Heart right ventricle (tissue), 16 donors: ENCODE data around the gene SNX15. TPM values are rescaled to one million over a fixed set of nuclear protein-coding genes. Genes with fewer than 3 reads are reported as not detected.
A peak's percentile ranks its signal among the peaks of the same experiment; 100 is the strongest.

ENCODE experiments used
- ATAC-seq, 8 donors: fragments of 200-7000 bp; cut with Tn5 transposase; one replicate each; pipeline ENCODE4 v1.9.1; 2020; ENCODE audit warnings: mild to moderate bottlenecking in 8 of 8, moderate library complexity in 8 of 8, moderate number of reproducible peaks in 1 of 8
- DNase-seq, 2 donors: peaks; one replicate each; pipeline ENCODE4 v3.0.0-alpha.2; 2020
- H3K27ac ChIP-seq, 10 donors: fragments of 200-600 bp; sonication (generic) in 2 of 10; one replicate each; pipeline versions ENCODE4 v1.5.0 to v1.8.0; 2020 to 2022; ENCODE audit warnings: mild to moderate bottlenecking in 3 of 10
- H3K27me3 ChIP-seq, 7 donors: fragments of 200-600 bp; one replicate each; pipeline ENCODE4 v1.8.0; 2021 to 2022; ENCODE audit warnings: mild to moderate bottlenecking in 2 of 7
- H3K36me3 ChIP-seq, 9 donors: fragments of 200-600 bp; sonication (generic) in 1 of 9; one replicate each; pipeline versions ENCODE4 v1.5.0 to v1.8.0; 2020 to 2022; ENCODE audit warnings: mild to moderate bottlenecking in 2 of 9
- H3K4me1 ChIP-seq, 9 donors: fragments of 200-600 bp; sonication (generic) in 1 of 9; one replicate each; pipeline versions ENCODE4 v1.5.0 to v1.8.0; 2020 to 2022; ENCODE audit warnings: mild to moderate bottlenecking in 4 of 9
- H3K4me3 ChIP-seq, 10 donors: fragments of 200-600 bp; sonication (generic) in 2 of 10; one replicate each; pipeline versions ENCODE4 v1.5.0 to v1.8.0; 2020 to 2022; ENCODE audit warnings: mild to moderate bottlenecking in 7 of 10, moderate library complexity in 2 of 10
- H3K9me3 ChIP-seq, 11 donors: fragments of 200-600 bp in 10 of 11; sonication (generic) in 2 of 11; one replicate each; pipeline versions ENCODE4 v1.5.0 to v1.8.0; 2013 to 2022; ENCODE audit warnings: mild to moderate bottlenecking in 2 of 11, control low read depth in 1 of 11, moderate library complexity in 1 of 11
- CTCF ChIP-seq, 9 donors: fragments of 200-600 bp; sonication (generic) in 2 of 9; IDR thresholded peaks; one replicate each; pipeline versions ENCODE4 v1.5.0 to v1.8.0; 2021 to 2022; ENCODE audit warnings: antibody characterized with exemption in 9 of 9, mild to moderate bottlenecking in 5 of 9, moderate library complexity in 1 of 9
- WGBS, 2 donors: extraction: QIAGEN DNeasy Blood & Tissue Kit; methylation state at CpG; one replicate each; pipeline ENCODE4 v1.1.7; 2013; ENCODE audit warnings: inconsistent platforms in 1 of 2; 5-methylcytosine and 5-hydroxymethylcytosine counted together
- intact Hi-C, 10 donors: fragments of 100-400 bp; cut with DNase I; formaldehyde crosslinking; loops; one replicate each; pipeline versions ENCODE4 v1.11.1 to v1.14.2; 2022
- polyA plus RNA-seq, 2 donors: library from polyadenylated mRNA; stranded (reverse); fragments of 200-250 nt; gene quantifications; one replicate each; pipeline ENCODE4 v1.2.3, GENCODE V29; 2013
- total RNA-seq, 10 donors: library from RNA; stranded (reverse); fragmentation: NEBNext Ultra II Directional in 3 of 10; extraction: Animal tissue kit (Norgen Biotek cat#: 25700) in 3 of 10; gene quantifications; one replicate each; pipeline versions ENCODE4 v1.2.1 to v1.2.4, GENCODE V29; 2021 to 2023
- donor health status: Arrhythmogenic right ventricular cardiomyopathy.
- donor health status: ischemic (EF 13 %, LVEDD 7.1; RV severe dilation, severe dysfunction).
- donor health status: healthy with polysubstance abuse.
- donor health status: DM: no; HTN: yes; CAD: no.
- donor health status: DM: no; HTN: no; CAD: no.
- donor health status: ischemic (EF 25% LVEDD 6.9; RV normal size, moderate dysfunction).
- donor health status: ischemic (EF 25% LVEDD 5.7; RV mildly dilated, moderate dysfunction).
- donor health status: healthy.
- donor health status: DM: yes; HTN: yes; CAD: no.
- donor health status: Ischemic cardiomyopathy.
- donor health status: ischemic (EF 35%, LVEDD 5.7; RV mildly dilated, moderate dysfunction).
- donor health status: nonischemic (EF 11% LVEDD 7.7; RV severe dilation, severe dysfunction).
- donor health status: DM: yes; HTN: yes; CAD: no.
- donor health status: PGD.
- donor health status: ischemic (EF 29% LVEDD 5.4; RV normal size, mild dysfunction).
- donor health status: nonischemic (EF 23%, LVEDD 6.1; RV moderate dilation, normal function).

The SNX15 gene
- total and polyA plus RNA-seq, 12 donors, result 11.4 to 23.2 (median 15.3) TPM

- Histone ChIP-seq H3K9me3 (no peaks in the 10 kb centered on the region), H3K36me3 (peaks cover 0 to 93% (median 46%) of the 10 kb centered on the region in 9 donors), H3K4me1 (peaks cover 0 to 16% (median 6%) of the 10 kb centered on the region in 9 donors), H3K27ac (no peak overlapping the region), H3K4me3 (no peak overlapping the region), H3K27me3 (no peaks in the 10 kb centered on the region)
- ATAC-seq (no peak), DNase-seq (no peak)
- WGBS, 2 donors, result 81 to 86% methylated on average over 11 of the region's 11 CpGs
- TF ChIP-seq CTCF (IDR thresholded peaks at IDR 0.05), result no peak
- intact Hi-C loops, result no loop called here
These were observed 8.3 kb downstream of the SNX15 start for GRCh38 chr11:65035579-65035978.

GRCh38 chr11:65036931-65037330 is 9.7 kb downstream of the SNX15 start:
- peak overlapping the region in 4 of 10 donors; percentile 10 to 56 (median 23) for H3K27ac ChIP-seq
- DNase-seq (peak; percentile 62 to 76), ATAC-seq (no peak)
- no peak for TF ChIP-seq CTCF (IDR thresholded peaks at IDR 0.05)
- no peak overlapping the region for H3K4me3 ChIP-seq
- WGBS, 2 donors, result 64 to 70% methylated on average over 6 of the region's 6 CpGs
- H3K27me3 ChIP-seq, result no peaks in the 10 kb centered on the region
- intact Hi-C loops, result no loop called here
- peaks cover 0 to 20% (median 11%) of the 10 kb centered on the region in 9 donors for H3K4me1 ChIP-seq
- H3K36me3 ChIP-seq, result peaks cover 0 to 79% (median 33%) of the 10 kb centered on the region in 9 donors
- no peaks in the 10 kb centered on the region for H3K9me3 ChIP-seq

DNA sequence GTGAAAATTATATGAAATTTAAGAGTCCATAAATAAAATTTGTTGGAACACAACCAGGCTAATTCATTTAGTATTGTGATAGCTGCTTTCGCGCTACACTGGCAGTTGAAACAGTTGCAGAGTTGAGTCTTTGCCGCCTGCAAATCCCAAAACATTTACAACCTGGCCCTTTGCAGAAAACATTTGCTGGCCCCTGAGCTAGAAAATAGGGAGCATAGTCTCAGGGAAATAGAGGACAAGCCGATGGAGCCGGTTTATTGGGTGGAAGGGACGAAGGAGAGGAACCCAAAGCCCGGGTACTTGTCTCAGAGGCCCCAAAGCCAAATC is 13.2 kb downstream of the SNX15 start:
- intact Hi-C loops, result loop anchor here in 3 of 10 donors (1.0 to 5.0 kb wide), 3 partner anchors 42 to 44 kb away; partner anchors contain the start of genes CDCA5 (in 3 of the 3) and ZFPL1 (in 3 of the 3)
- peaks cover 0 to 40% (median 18%) of the 10 kb centered on the region in 9 donors for H3K4me1 ChIP-seq
- 15 to 19% methylated on average over 7 of the region's 7 CpGs for WGBS, 2 donors

More for the DNA sequence above, 13.2 kb downstream of the SNX15 start:
- Histone ChIP-seq H3K36me3 (peaks cover 0 to 59% (median 15%) of the 10 kb centered on the region in 9 donors), H3K27me3 (no peaks in the 10 kb centered on the region), H3K9me3 (no peaks in the 10 kb centered on the region), H3K4me3 (peak overlapping the region; percentile 42 to 92 (median 80)), H3K27ac (peak overlapping the region; percentile 81 to 97 (median 93))
- TF ChIP-seq CTCF (IDR thresholded peaks at IDR 0.05), result no peak
- DNase-seq (no peak), ATAC-seq (no peak)
